ENCODE results near the gene MICALL1.
A peak's percentile ranks its signal among the peaks of the same experiment; 100 is the strongest.
"Not testable (repeated sequence)": the region's sequence is repeated elsewhere in the genome, so short reads cannot be mapped to it uniquely, and the experiment has no call there.

The MICALL1 gene

GRCh38 chr22:37930270-37930951 lies 24.3 kb downstream of the MICALL1 start:
- no peak for FAIRE-seq

GRCh38 chr22:37930952-37931440 lies 24.9 kb downstream of the MICALL1 start:
- FAIRE-seq, result no peak

- no peak for FAIRE-seq
Measured at GRCh38 chr22:37931893-37932389, 25.8 kb downstream of the MICALL1 start.

- FAIRE-seq, result no peak
Measured at GRCh38 chr22:37932401-37932800, 26.3 kb downstream of the MICALL1 start.

- FAIRE-seq, result no peak
Measured at GRCh38 chr22:37932821-37933578, 26.9 kb downstream of the MICALL1 start.

- FAIRE-seq, result peak; percentile 77
Measured at GRCh38 chr22:37933711-37934376, 27.7 kb downstream of the MICALL1 start.

GRCh38 chr22:37940698-37941376 lies 34.7 kb downstream of the MICALL1 start:
- FAIRE-seq, result no peak

- no peak for FAIRE-seq
Measured at GRCh38 chr22:37942133-37942532, 36.0 kb downstream of the MICALL1 start.

- no peak for FAIRE-seq
Measured at GRCh38 chr22:37943136-37943824, 37.2 kb downstream of the MICALL1 start.

- FAIRE-seq, result no peak
Measured at GRCh38 chr22:37943825-37944198, 37.7 kb downstream of the MICALL1 start.

- FAIRE-seq, result not testable (repeated sequence)
Measured at GRCh38 chr22:37944423-37944822, 38.3 kb downstream of the MICALL1 start.

GRCh38 chr22:37947142-37947795 lies 41.2 kb downstream of the MICALL1 start:
- not testable (repeated sequence) for FAIRE-seq

GRCh38 chr22:37951305-37951704 lies 45.2 kb downstream of the MICALL1 start:
- FAIRE-seq, result no peak

- not testable (repeated sequence) for FAIRE-seq
Measured at GRCh38 chr22:37952629-37953028, 46.5 kb downstream of the MICALL1 start.

- no peak for FAIRE-seq
Measured at GRCh38 chr22:37953062-37953436, 47.0 kb downstream of the MICALL1 start.

- peak; percentile 52 for FAIRE-seq
Measured at GRCh38 chr22:37953437-37954179, 47.5 kb downstream of the MICALL1 start, which contains the start of the genes C22orf23 and POLR2F. Gene C22orf23 (minus strand): TSS chr22:37953601. CDS start chr22:37953149, 452 bp downstream. Gene POLR2F (plus strand): TSS chr22:37953699. CDS start chr22:37953788, 89 bp downstream.

- no peak for FAIRE-seq
Measured at GRCh38 chr22:37954686-37955085, 48.6 kb downstream of the MICALL1 start.

GRCh38 chr22:37955825-37956397 lies 49.8 kb downstream of the MICALL1 start:
- not testable (repeated sequence) for FAIRE-seq

- FAIRE-seq, result no peak
Measured at GRCh38 chr22:37957232-37957631, 51.1 kb downstream of the MICALL1 start.

- no peak for FAIRE-seq
Measured at GRCh38 chr22:37959231-37959825, 53.2 kb downstream of the MICALL1 start.

Measured in A204.1 (cell line).